K562 (cell line): ENCODE results near the gene PLXDC1. TPM values are rescaled to one million over a fixed set of nuclear protein-coding genes. Genes with fewer than 3 reads are reported as not detected.
"Not testable (repeated sequence)": the region's sequence is repeated elsewhere in the genome, so short reads cannot be mapped to it uniquely, and the experiment has no call there.

Source experiments
- ATAC-seq: fragments of 200-7000 bp; cut with Tn5 transposase; 3 replicates; pipeline ENCODE4 v1.9.1; 2020; ENCODE audit warnings: moderate library complexity
- BruUV-seq: library from RNA; stranded (reverse); fragments of 400-500 nt; replicated peaks from 2 replicates; lab custom pipeline; 2021; lab: Mats Ljungman, UMichigan
- CTCF ChIA-PET: fragments of 300-600 bp; formaldehyde crosslinking; extraction: SDS; loops from one replicate; lab custom pipeline; 2021; ENCODE audit warnings: low intra/inter-chr PET ratio; lab: Yijun Ruan, JAX
- POLR2A ChIA-PET: fragments of 300-600, 350-650 bp; sonication (Branson Sonifier 250); formaldehyde crosslinking; extraction: SDS; loops from one replicate; lab custom pipeline; 2021; ENCODE audit warnings: antibody characterized with exemption, inconsistent platforms; lab: Yijun Ruan, JAX
- DNase-seq, 4 experiments: peaks; one replicate each; pipeline versions ENCODE4 v3.0.0 to v3.0.0-alpha.2; 2011 to 2018; ENCODE audit warnings: low spot score in 3 of 4, mixed read lengths in 3 of 4; ENCODE audit errors: extremely low read depth in 1 of 4
- FAIRE-seq: peaks from 2 replicates; lab custom pipeline; 2011; peaks lifted over from hg19 to GRCh38; lab: Jason Lieb, UNC
- H2AFZ ChIP-seq: 2 replicates; pipeline ENCODE4 v1.6.0; 2011; ENCODE audit warnings: low read depth, low read length, control low read depth, inconsistent platforms
- H3K27ac ChIP-seq: fragments of 200-600 bp; 3 replicates; pipeline ENCODE4 v1.8.0; 2011; ENCODE audit warnings: low read depth, mild to moderate bottlenecking, control low read depth, inconsistent platforms, low read length, moderate library complexity, mixed read lengths; ENCODE audit errors: extremely low read depth
- H3K27me3 ChIP-seq, 2 experiments: fragments of 300-600 bp in 1 of 2; 2 replicates in 1 of 2; 3 replicates in 1 of 2; pipeline versions ENCODE4 v1.6.0 to v1.8.0; 2011; ENCODE audit warnings: inconsistent platforms in 2 of 2, low read length in 2 of 2, mild to moderate bottlenecking in 1 of 2, mixed read lengths in 1 of 2, moderate library complexity in 1 of 2; ENCODE audit not compliant: control insufficient read depth in 2 of 2, insufficient read depth in 2 of 2
- H3K36me3 ChIP-seq: fragments of 300-600 bp; 3 replicates; pipeline ENCODE4 v1.8.0; 2011; ENCODE audit warnings: mild to moderate bottlenecking, low read length, inconsistent platforms; ENCODE audit not compliant: control insufficient read depth, insufficient read depth
- H3K4me1 ChIP-seq, 2 experiments: fragments of 200-600 bp in 1 of 2; replicated peaks in 1 of 2; 2 replicates in 1 of 2; 3 replicates in 1 of 2; pipeline versions ENCODE4 v1.5.1 to v1.8.0; 2011; ENCODE audit warnings: inconsistent platforms in 2 of 2, low read length in 2 of 2, mild to moderate bottlenecking in 1 of 2, mixed read lengths in 1 of 2, moderate library complexity in 1 of 2; ENCODE audit not compliant: control insufficient read depth in 2 of 2, insufficient read depth in 2 of 2
- H3K4me2 ChIP-seq: 2 replicates; pipeline ENCODE4 v1.6.1; 2011; ENCODE audit warnings: low read length, control low read depth, inconsistent platforms, mixed read lengths; ENCODE audit not compliant: insufficient read depth
- H3K4me3 ChIP-seq: fragments of 200-600 bp; sonication (generic), shearing (Covaris generic); 2 replicates; pipeline ENCODE4 v1.5.1; 2016; ENCODE audit warnings: control low read depth, inconsistent platforms
- H3K79me2 ChIP-seq: fragments of 200-600 bp; 3 replicates; pipeline ENCODE4 v1.8.0; 2011; ENCODE audit warnings: low read length, inconsistent platforms; ENCODE audit not compliant: control insufficient read depth, insufficient read depth
- H3K9ac ChIP-seq, 2 experiments: 2 replicates each; pipeline versions ENCODE4 v1.6.0 to v1.6.1; 2011; ENCODE audit warnings: low read depth in 2 of 2, low read length in 2 of 2, control low read depth in 1 of 2, inconsistent platforms in 1 of 2, mild to moderate bottlenecking in 1 of 2, mixed read lengths in 1 of 2; ENCODE audit not compliant: insufficient read depth in 1 of 2
- H3K9me1 ChIP-seq: one replicate; pipeline ENCODE4 v1.6.0; 2011; ENCODE audit warnings: inconsistent platforms, mild to moderate bottlenecking, low read length, moderate library complexity; ENCODE audit not compliant: control insufficient read depth, insufficient read depth
- H3K9me3 ChIP-seq: replicated peaks from 2 replicates; pipeline ENCODE4 v1.5.1; 2011; ENCODE audit warnings: low read depth, low read length, inconsistent platforms; ENCODE audit not compliant: control insufficient read depth, insufficient read depth
- H4K20me1 ChIP-seq: replicated peaks from 2 replicates; pipeline ENCODE4 v1.6.1; 2011; ENCODE audit warnings: low read length, inconsistent platforms, mixed read lengths; ENCODE audit not compliant: control insufficient read depth, insufficient read depth
- ADNP ChIP-seq: fragments of 200-800 bp; sonication (Bioruptor generic); IDR thresholded peaks from 2 replicates; pipeline ENCODE4 v1.6.1; 2016; ENCODE audit warnings: missing genetic modification characterization, missing compliant biosample characterization
- CHAMP1 ChIP-seq: fragments of 450-650 bp; IDR thresholded peaks from 2 replicates; pipeline ENCODE4 v1.6.1; 2016; ENCODE audit warnings: mild to moderate bottlenecking
- EGR1 ChIP-seq: fragments of 450-650 bp; conservative IDR thresholded peaks from 2 replicates; pipeline ENCODE4 v1.6.1; 2017; ENCODE audit warnings: mild to moderate bottlenecking
- SPI1 ChIP-seq: IDR thresholded peaks from 2 replicates; pipeline ENCODE4 v1.6.1; 2011; ENCODE audit warnings: low read depth, low read length, control low read depth, borderline replicate concordance
- ZNF133 ChIP-seq: fragments of 250-450 bp; sonication (Bioruptor Pico); IDR thresholded peaks from 2 replicates; pipeline ENCODE4 v1.4.0; 2020; ENCODE audit warnings: mild to moderate bottlenecking
- ZNF512 ChIP-seq: IDR thresholded peaks from 2 replicates; pipeline ENCODE4 v1.6.1; 2016; ENCODE audit warnings: missing genetic modification characterization, missing compliant biosample characterization
- WGBS: fragments of 100-300 bp; shearing (Covaris generic); methylation state at CpG from one replicate; pipeline ENCODE4 v1.1.6; 2016; ENCODE audit warnings: low coverage, mixed read lengths; ENCODE audit not compliant: insufficient coverage; ENCODE audit errors: missing lambda C conversion rate; 5-methylcytosine and 5-hydroxymethylcytosine counted together
- in situ Hi-C: fragments of 300-500 bp; cut with MboI; formaldehyde crosslinking; loops from 4 replicates; pipeline ENCODE4 v1.15.0; 2018; ENCODE audit warnings: inconsistent platforms, mixed read lengths
- intact Hi-C: fragments of 100-400 bp; cut with micrococcal nuclease; formaldehyde crosslinking; loops from 2 replicates; pipeline ENCODE4 v1.14.2; 2022
- polyA plus RNA-seq, 8 experiments: library from polyadenylated mRNA; depleted of rRNA in 4 of 8; stranded (reverse) in 5 of 8; unstranded in 3 of 8; fragments of >200 nt; fragmentation: Nextera tagmentation in 2 of 8; fragmentation: Illumina TruSeq in 1 of 8; extraction: Ambion mirVana in 2 of 8; extraction: Trizol in 1 of 8; gene quantifications; 2 replicates each; pipeline versions ENCODE4 v1.2.1 to v1.2.3, GENCODE V29; 2011 to 2014; ENCODE audit warnings: inconsistent platforms in 1 of 8, missing spikeins in 1 of 8
- total RNA-seq, 7 experiments: library from RNA; depleted of rRNA in 6 of 7; stranded (reverse); fragments of >200 nt in 6 of 7; fragmentation: Illumina TruSeq in 2 of 7; extraction: Trizol in 2 of 7; gene quantifications; 2 replicates each; pipeline versions ENCODE4 v1.2.1 to v1.2.3, GENCODE V29; 2011 to 2021; ENCODE audit warnings: low replicate concordance in 1 of 7

The PLXDC1 gene
- total and polyA plus RNA-seq, 9 of the 15 experiments (the other 6 are each of a cell fraction or from before 2014, with no cell fraction given) = not detected

- H3K9ac ChIP-seq, H3K79me2 ChIP-seq, H3K4me2 ChIP-seq, H3K4me3 ChIP-seq, H3K36me3 ChIP-seq, H3K4me1 ChIP-seq, BruUV-seq, H2AFZ ChIP-seq, H3K27ac ChIP-seq, H3K9me3 ChIP-seq, ATAC-seq, FAIRE-seq, CTCF ChIA-PET, H3K27me3 ChIP-seq, intact Hi-C loops, DNase-seq, H3K9me1 ChIP-seq, in situ Hi-C loops, H4K20me1 ChIP-seq: not testable (repeated sequence)
- 43% methylated on average over 11 of the region's 16 CpGs for WGBS
- POLR2A ChIA-PET = interaction anchor here (0.9 kb wide), 1 partner anchor 9 kb away, joined by 6 read pairs; no protein-coding TSS in a partner anchor
- TF ChIP-seq EGR1 = peak; percentile 24; the same call in 1 of the 2 replicates
- TF ChIP-seq ZNF512 = 0 out of 2 replicates have a peak, but pooled peaks have one; percentile 32
- peak; percentile 54; the same call in 1 of the 2 replicates for TF ChIP-seq ADNP (tag)
These were observed 115.9 kb downstream of the PLXDC1 start for GRCh38 chr17:39035578-39035977.

- CTCF ChIA-PET = no interaction called here
- Histone ChIP-seq H3K36me3 (no peaks in the 10 kb centered on the region), H3K9me1 (no peaks in the 10 kb centered on the region), H3K4me3 (no peak overlapping the region), H3K27me3 (no peaks in the 10 kb centered on the region), H3K27ac (no peak overlapping the region), H4K20me1 (no peaks in the 10 kb centered on the region), H3K9ac (no peak overlapping the region), H3K4me2 (no peak overlapping the region), H3K9me3 (no peaks in the 10 kb centered on the region), H2AFZ (peak overlapping the region; percentile 4; the same call in 1 of the 2 replicates), H3K79me2 (no peaks in the 10 kb centered on the region), H3K4me1 (peaks cover 3 to 9% of the 10 kb centered on the region in 2 experiments; a peak in 4 of 5 replicates)
- intact Hi-C loops = no loop called here
- POLR2A ChIA-PET = interaction anchor here (1.2 to 3.2 kb wide), 5 partner anchors 9 to 17 kb away, joined by 3 to 16 read pairs (median 5); no protein-coding TSS in a partner anchor
- in situ Hi-C loops = no loop called here
- FAIRE-seq = no peak
- 69% methylated on average over 6 of the region's 6 CpGs for WGBS
- DNase-seq = no peak
- ATAC-seq = peak; percentile 76
- BruUV-seq = no TSS peak
- TF ChIP-seq SPI1 = no peak
- no peak for TF ChIP-seq ZNF133 (CRISPR knock-in tag)
- no peak for TF ChIP-seq CHAMP1
These were observed 122.7 kb downstream of the PLXDC1 start for GRCh38 chr17:39028690-39029089.
